ENCODE results near the gene GPR63.
A peak's percentile ranks its signal among the peaks of the same experiment; 100 is the strongest.

The GPR63 gene, protein sequence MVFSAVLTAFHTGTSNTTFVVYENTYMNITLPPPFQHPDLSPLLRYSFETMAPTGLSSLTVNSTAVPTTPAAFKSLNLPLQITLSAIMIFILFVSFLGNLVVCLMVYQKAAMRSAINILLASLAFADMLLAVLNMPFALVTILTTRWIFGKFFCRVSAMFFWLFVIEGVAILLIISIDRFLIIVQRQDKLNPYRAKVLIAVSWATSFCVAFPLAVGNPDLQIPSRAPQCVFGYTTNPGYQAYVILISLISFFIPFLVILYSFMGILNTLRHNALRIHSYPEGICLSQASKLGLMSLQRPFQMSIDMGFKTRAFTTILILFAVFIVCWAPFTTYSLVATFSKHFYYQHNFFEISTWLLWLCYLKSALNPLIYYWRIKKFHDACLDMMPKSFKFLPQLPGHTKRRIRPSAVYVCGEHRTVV

GRCh38 chr6:96837081-96837971 is at the start of gene GPR63:
GPR63 (minus strand) TSS chr6:96837477; CDS start chr6:96799731, 37,746 bp downstream.
- DNase-seq = peak; percentile 47

DNA sequence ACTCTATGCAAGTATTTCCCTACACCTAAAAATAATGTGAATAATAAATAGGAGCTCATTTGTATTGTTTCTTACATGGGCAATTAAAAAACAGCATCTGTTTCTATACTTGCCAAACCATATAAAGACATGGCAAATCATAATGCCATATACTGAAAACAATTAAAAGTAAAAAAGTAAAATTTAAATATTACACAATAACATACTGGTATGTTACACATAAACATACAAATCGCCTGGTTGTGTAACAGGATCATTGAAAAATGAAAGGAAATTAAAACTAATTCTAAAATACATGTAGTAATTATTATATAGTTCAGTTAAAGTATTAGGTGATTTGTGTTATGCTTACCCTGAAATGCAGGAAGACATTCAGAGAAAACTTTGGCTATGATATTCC is 49.2 kb upstream of the GPR63 start:
- no peak for DNase-seq

- peak; percentile 91 for DNase-seq
Measured at GRCh38 chr6:96885187-96885631, 47.9 kb upstream of the GPR63 start.

GRCh38 chr6:96878143-96878542 is 40.9 kb upstream of the GPR63 start:
- DNase-seq = no peak

- no peak for DNase-seq
Measured at GRCh38 chr6:96876886-96877545, 39.7 kb upstream of the GPR63 start.

- DNase-seq = no peak
Measured at GRCh38 chr6:96872976-96873375, 35.7 kb upstream of the GPR63 start.

DNA sequence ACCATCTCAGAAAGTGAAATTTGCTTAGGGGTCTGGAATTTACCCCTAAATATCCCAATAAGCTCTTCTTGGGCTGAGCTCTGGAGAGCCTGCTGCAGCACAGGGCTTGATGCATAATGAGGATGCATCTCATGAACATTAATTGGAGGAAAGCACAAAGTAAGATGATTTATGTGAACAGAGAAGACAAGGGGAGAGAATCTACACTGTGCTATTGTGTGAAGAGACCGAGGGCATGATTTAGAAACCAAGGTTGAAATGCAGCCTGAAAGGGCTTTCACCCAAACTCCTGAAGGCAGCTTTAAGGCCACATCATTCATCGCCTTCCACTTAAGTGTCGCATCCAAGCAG is 27.8 kb upstream of the GPR63 start:
- no peak for DNase-seq

- DNase-seq = no peak
Measured at GRCh38 chr6:96864216-96865054, 27.2 kb upstream of the GPR63 start.

GRCh38 chr6:96862560-96862959 is 25.3 kb upstream of the GPR63 start:
- no peak for DNase-seq

DNA sequence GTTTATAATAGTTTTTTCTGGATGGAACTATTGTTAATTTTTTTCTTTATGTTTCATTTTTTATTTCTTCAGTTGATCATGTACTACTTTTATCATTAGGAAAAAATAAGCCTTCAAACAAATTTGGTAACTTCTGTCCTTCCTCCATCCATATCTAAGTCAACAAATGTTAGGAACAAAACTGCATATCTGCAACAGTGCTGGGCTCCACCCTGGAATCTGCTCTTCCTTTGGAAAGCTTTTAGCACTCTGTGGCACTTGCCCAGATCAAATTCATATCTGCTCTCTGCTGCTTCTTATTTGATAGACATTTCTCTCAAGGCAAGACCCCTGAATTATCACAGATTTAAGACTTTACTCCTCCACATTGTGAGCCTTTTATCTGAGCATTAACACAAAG is 24.3 kb upstream of the GPR63 start:
- DNase-seq = no peak

DNA sequence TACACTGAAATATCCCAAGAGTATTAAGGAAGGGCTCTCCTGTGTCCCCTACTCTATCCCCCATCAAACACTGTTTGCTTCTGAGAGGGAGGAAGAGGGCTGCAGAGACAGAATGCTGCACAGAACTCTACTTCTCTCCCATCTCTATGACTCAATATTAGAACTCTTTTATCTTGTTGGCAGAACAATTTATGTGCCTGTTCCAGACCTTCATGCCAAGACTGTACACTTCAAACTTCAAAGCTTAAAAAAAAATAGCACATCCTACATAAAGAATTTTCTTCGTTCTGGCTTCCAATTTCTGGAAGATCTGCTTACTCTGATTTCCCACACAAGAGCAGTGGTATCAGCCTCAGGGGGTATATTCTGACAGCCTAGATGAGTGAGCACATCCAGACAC is 19.6 kb upstream of the GPR63 start:
- no peak for DNase-seq

DNA sequence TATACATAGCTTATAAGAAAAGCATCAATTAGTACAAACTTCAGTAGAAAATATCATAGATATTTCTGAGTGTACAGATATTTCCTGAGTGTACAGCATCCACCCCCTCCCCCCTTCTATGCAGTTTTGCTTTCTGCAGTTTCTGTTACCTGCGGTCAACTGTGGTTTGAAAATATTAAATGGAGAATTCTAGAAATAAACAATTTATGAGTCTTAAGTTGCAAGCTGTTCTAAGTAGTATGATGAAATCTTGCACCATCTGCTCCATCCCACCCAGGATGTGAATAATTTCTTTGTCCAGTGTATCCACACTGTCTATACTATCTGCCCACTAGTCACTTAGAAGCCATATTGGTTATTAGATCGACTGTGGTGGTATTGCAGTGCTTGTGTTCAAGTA is 15.8 kb upstream of the GPR63 start:
- DNase-seq = no peak

GRCh38 chr6:96852605-96853004 is 15.3 kb upstream of the GPR63 start:
- no peak for DNase-seq

DNA sequence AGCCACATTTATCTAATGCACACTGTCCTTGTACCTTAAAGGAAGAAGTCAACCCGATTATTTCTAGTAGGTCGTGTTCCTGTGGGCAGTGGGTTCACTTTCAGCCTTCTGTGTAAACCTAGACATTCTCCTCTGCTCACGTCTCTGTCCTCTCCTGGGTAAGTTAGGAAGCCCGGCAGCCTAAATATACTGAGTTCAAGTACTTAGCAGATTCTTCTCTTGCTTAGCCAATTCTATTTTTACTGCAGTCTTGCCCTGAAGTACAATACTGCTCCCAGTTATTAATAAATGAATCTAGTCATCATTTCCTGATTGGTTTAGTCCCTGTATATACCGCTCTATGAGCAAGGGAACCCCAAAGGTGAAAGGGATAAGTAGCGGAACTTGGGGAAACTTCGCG is 14.6 kb upstream of the GPR63 start:
- DNase-seq = no peak

DNA sequence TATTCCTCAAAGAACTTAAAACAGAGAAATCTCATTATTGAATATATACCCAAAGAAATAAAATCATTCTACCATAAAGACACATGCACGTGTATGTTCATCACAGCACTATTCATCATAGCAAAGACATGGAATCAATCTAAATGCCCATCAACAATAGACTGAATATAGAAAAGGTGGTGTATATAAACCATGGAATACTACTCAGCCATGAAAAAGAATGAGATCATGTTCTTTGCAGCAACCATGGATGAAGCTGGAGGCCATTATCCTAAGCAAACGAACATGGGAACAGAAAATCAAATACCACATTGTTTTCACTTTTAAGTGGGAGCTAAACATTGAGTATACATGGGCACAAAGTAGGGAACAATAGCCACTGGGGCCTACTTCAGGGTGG is 12.3 kb upstream of the GPR63 start:
- no peak for DNase-seq

DNA sequence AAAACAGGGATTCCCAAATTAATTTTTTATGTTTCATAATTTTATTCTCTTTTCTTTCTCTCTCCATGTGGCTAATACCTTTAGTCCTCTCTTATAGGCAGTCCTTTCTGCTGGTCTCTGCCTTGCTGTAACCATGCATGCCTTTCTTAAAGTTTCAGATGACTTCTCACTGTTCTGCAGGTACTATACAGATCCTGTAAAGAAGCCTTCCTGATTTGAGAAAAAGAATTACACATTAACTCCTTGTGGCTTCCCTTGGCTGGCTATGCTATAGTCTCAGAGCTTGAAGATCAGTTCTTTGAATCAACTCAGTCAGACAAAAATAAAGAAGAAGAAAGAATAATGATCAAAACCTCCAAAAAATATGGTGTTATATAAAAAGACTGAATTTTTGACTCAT is 7.3 kb upstream of the GPR63 start:
- no peak for DNase-seq

- no peak for DNase-seq
Measured at GRCh38 chr6:96841345-96841744, 4.1 kb upstream of the GPR63 start.

- no peak for DNase-seq
Measured at GRCh38 chr6:96836631-96837080, 621 bp downstream of the GPR63 start.

- no peak for DNase-seq
Measured at GRCh38 chr6:96834070-96834469, 3.2 kb downstream of the GPR63 start.

- no peak for DNase-seq
Measured at GRCh38 chr6:96832780-96833179, 4.5 kb downstream of the GPR63 start.

DNA sequence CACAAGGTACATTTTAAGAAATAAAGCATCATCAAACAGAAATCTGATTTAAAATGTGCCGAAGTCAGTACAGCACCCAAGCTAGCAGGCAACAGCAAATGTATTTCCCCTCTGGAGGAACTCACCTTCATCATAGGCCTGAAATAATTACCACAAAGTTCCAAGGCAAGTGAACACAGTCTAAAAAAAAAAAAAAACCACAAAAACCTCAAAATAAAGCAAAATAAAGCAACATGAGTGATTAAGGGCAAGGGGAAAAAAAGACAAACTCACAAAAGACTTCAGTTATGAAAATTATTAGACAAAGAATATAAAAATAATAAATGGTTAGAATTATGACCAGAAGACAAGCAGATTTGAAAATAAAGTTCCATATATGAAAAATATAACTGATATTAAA is 10.4 kb downstream of the GPR63 start:
- no peak for DNase-seq

DNA sequence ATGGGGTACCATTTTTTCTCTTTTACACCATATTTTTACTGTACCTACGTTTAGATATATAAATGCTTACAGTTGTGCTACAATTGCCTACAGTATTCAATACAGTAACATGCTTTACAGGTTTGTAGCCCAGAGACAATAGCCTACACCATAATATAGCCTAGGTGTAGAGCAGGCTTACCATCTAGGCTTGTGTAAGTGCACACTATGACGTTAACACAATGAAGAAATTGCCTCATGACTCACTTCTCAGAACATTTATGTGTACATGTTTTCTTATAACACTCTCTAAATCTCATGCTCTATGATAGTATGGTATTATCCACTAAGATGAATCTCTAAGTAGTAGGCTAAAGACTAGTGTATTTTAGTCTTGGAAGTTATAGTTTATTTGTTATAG is 13.5 kb downstream of the GPR63 start:
- no peak for DNase-seq

DNA sequence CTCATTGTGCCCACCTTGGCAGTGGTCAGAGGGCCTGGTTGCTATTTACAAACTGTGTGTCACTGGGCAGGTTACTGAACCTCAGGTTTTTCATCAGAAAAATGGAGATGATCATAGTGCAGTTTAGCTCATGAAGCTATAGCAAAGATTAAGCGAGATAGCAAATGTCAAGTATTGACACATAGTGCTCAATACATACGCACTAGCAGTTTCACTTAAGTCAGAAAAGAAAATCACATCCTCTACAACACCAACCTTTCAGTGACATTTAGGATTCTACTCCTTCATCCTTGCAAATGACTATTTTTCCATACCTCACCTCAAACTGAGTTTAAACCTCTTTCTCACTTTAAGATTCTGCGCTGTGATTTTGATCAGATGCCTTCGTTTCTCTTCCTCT is 16.2 kb downstream of the GPR63 start:
- DNase-seq = no peak

All from NCI-H187 treated with DMSO at 0.1 percent for 48 hours (cell line).